Loucy (cell line): ENCODE measurements around the gene TESPA1.

Experiments used
- CTCF ChIP-seq: fragments of 200-600 bp; sonication (generic); conservative IDR thresholded peaks from 2 replicates; pipeline ENCODE4 v1.5.1; 2014; ENCODE audit warnings: mild to moderate bottlenecking, antibody characterized with exemption, low read length
- EZH2phosphoT487 ChIP-seq: fragments of 200-600 bp; IDR thresholded peaks from 2 replicates; pipeline ENCODE4 v1.6.1; 2018; ENCODE audit warnings: antibody characterized with exemption, mild to moderate bottlenecking, moderate library complexity, borderline replicate concordance

- TF ChIP-seq CTCF (no peak), EZH2phosphoT487 (no peak)
Observed at GRCh38 chr12:54959291-54960018, 25.1 kb downstream of the TESPA1 start.
